SK-N-SH treated with all-trans-retinoic acid at 6 μM for 48 hours (cell line): ENCODE data around the gene PDGFC.

Experiments used
- CREB5 ChIP-seq: fragments of 250-450 bp; sonication (Bioruptor Pico); IDR thresholded peaks from 2 replicates; pipeline ENCODE4 v1.5.1; 2020; ENCODE audit warnings: low read depth, mild to moderate bottlenecking, moderate library complexity
- ISL1 ChIP-seq: fragments of 250-450 bp; sonication (Bioruptor Pico); IDR thresholded peaks from 2 replicates; pipeline ENCODE4 v2.1.2; 2022; ENCODE audit warnings: mild to moderate bottlenecking, moderate library complexity
- OSR1 ChIP-seq: fragments of 250-450 bp; sonication (Bioruptor Pico); IDR thresholded peaks from 2 replicates; pipeline ENCODE4 v1.8.0; 2022; ENCODE audit warnings: moderate library complexity, mild to moderate bottlenecking, inconsistent platforms
- PATZ1 ChIP-seq: fragments of 250-450 bp; sonication (Bioruptor Pico); IDR thresholded peaks from 2 replicates; pipeline ENCODE4 v1.8.0; 2020; ENCODE audit warnings: mild to moderate bottlenecking, moderate library complexity, borderline replicate concordance
- POU6F1 ChIP-seq: fragments of 250-450 bp; sonication (Bioruptor Pico); IDR thresholded peaks from 2 replicates; pipeline ENCODE4 v1.8.0; 2021; ENCODE audit warnings: low read depth, mild to moderate bottlenecking, moderate library complexity, borderline replicate concordance
- TCF4 ChIP-seq: fragments of 250-450 bp; sonication (Bioruptor Pico); IDR thresholded peaks from 2 replicates; pipeline ENCODE4 v1.8.0; 2021; ENCODE audit warnings: mild to moderate bottlenecking, moderate library complexity, borderline replicate concordance
- ZFP30 ChIP-seq: fragments of 450-650 bp; formaldehyde crosslinking; IDR thresholded peaks from 2 replicates; pipeline ENCODE4 v1.5.0; 2022; ENCODE audit warnings: mild to moderate bottlenecking, moderate library complexity
- ZNF8 ChIP-seq: fragments of 450-650 bp; formaldehyde crosslinking; IDR thresholded peaks from 2 replicates; pipeline ENCODE4 v1.5.0; 2020; ENCODE audit warnings: mild to moderate bottlenecking, moderate library complexity

GRCh38 chr4:156820931-156821330, 150.7 kb downstream of the PDGFC start:
- no peak for TF ChIP-seq OSR1 (CRISPR knock-in tag)
- no peak for TF ChIP-seq CREB5 (CRISPR knock-in tag)
- TF ChIP-seq TCF4, result no peak
- no peak for TF ChIP-seq ZNF8 (CRISPR knock-in tag)
- no peak for TF ChIP-seq ISL1 (CRISPR knock-in tag)
- TF ChIP-seq POU6F1 (CRISPR knock-in tag), result no peak
- TF ChIP-seq ZFP30 (CRISPR knock-in tag), result no peak
- no peak for TF ChIP-seq PATZ1
